ENCODE data around the gene RTP5.

RTP5 gene

DNA sequence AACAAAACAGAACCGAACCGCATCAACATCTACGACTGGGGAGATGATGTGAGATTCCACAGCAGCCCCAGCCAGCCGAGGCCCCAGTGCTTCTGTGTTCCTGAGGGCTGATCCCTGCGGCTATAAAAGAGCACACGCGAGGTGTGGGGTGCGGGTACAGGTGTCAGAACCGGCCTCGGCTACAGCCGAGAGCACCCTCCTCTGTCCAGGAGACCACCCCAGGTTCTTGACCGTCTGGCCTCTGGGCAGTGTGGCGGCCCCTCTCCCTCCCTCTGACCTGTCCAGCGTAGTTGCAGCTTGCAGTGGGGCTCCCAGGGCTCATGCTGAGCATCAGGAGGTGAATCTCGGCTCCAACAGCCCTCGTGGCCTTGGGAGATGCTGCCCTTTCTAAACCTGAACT is 23.7 kb downstream of the RTP5 start:
- H3K27ac ChIP-seq (ENCODE audit: low read length) = no peak overlapping the region
- H3K4me1 ChIP-seq (ENCODE audit: control insufficient read depth, insufficient read depth, low read length) = no peaks in the 10 kb centered on the region
- no peaks in the 10 kb centered on the region for H3K9me3 ChIP-seq (ENCODE audit: control insufficient read depth in 2 of 2, low read length in 2 of 2)
- H3K27me3 ChIP-seq (ENCODE audit: control insufficient read depth in 1 of 2, insufficient read depth in 2 of 2, low read length in 2 of 2) = no peaks in the 10 kb centered on the region
- H3K4me3 ChIP-seq (ENCODE audit: low read length in 2 of 2) = no peak overlapping the region
- no peaks in the 10 kb centered on the region for H3K36me3 ChIP-seq (ENCODE audit: control insufficient read depth in 2 of 2, insufficient read depth in 2 of 2, low read length in 2 of 2)
- H3K9ac ChIP-seq (ENCODE audit: low read length in 2 of 2) = no peak overlapping the region

DNA sequence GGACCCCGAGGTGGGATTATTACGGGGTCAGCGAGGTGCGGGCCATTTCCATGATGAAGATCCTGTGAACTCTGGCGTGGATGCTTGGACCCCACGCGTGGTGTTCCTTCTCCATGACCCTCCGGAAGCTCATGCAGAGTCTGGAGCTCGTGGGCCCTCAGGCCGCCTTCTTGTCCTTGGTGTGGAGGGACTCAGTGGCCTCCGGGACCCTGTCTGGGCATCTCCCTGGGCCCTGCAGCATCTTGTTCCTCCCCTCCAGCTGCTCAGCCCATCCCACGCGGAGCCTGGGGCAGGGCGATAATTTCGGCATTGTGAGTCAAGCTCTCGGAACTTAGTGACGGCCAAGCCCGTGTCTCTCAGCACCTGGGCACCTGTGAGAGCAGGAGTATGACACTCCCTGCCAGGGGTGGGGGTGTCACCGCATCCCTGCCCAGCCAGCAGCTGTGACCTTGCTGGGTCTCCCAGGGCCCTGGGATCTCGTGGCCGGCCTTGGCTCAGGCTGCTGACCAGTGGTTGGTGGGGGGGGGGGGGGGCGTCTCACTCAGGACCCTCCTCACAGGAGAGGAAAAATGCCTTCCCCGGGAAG is 24.6 kb downstream of the RTP5 start:
- Histone ChIP-seq H3K36me3 (ENCODE audit: control insufficient read depth in 2 of 2, insufficient read depth in 2 of 2, low read length in 2 of 2) (no peaks in the 10 kb centered on the region), H3K27ac (ENCODE audit: low read length) (no peak overlapping the region), H3K9me3 (ENCODE audit: control insufficient read depth in 2 of 2, low read length in 2 of 2) (no peaks in the 10 kb centered on the region), H3K9ac (ENCODE audit: low read length in 2 of 2) (no peak overlapping the region), H3K4me3 (ENCODE audit: low read length in 2 of 2) (no peak overlapping the region), H3K27me3 (ENCODE audit: control insufficient read depth in 1 of 2, insufficient read depth in 2 of 2, low read length in 2 of 2) (no peaks in the 10 kb centered on the region), H3K4me1 (ENCODE audit: control insufficient read depth, insufficient read depth, low read length) (peaks cover 5% of the 10 kb centered on the region)

DNA sequence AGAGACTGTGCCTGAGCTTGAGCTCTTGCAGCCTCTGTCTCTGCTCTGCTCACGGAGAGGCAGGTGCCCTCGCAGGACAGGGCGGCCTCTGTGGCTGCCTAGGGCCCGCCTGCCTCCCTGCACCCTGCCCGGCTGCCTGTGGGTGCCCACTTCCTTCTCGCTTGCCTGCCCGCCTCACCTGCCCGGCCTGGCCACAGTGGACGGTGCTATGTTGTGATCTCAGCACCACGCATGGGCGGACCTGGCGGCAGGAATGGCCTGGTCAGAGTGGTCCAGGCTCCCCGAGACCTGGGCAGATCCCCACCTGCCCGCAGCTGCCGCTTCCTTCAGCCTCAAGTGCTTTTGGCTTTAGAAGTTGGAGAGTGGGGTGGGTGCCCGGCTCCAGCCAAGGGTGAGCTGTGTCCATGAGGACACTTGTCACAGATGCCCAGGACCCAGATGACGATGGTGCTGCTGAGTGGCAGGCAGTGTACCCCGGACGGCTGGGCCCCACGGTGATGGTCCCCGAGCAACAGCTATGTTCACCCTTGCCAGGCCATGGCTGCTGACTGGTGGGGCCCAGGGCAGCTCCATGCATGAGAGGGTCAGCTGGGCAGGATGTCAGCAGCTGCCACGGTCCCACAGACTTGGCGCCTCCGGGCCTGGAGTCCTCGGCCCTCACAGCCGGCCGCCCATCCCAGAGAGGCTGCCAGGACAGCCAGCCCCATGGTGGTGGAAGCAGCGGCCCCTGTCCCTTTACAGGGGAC is 25.3 kb downstream of the RTP5 start:
- Histone ChIP-seq H3K4me3 (ENCODE audit: low read length in 2 of 2) (no peak overlapping the region), H3K36me3 (ENCODE audit: control insufficient read depth in 2 of 2, insufficient read depth in 2 of 2, low read length in 2 of 2) (no peaks in the 10 kb centered on the region), H3K9ac (ENCODE audit: low read length in 2 of 2) (no peak overlapping the region), H3K4me1 (ENCODE audit: control insufficient read depth, insufficient read depth, low read length) (peaks cover 5% of the 10 kb centered on the region), H3K27ac (ENCODE audit: low read length) (no peak overlapping the region), H3K9me3 (ENCODE audit: control insufficient read depth in 2 of 2, low read length in 2 of 2) (no peaks in the 10 kb centered on the region), H3K27me3 (ENCODE audit: control insufficient read depth in 1 of 2, insufficient read depth in 2 of 2, low read length in 2 of 2) (no peaks in the 10 kb centered on the region)

DNA sequence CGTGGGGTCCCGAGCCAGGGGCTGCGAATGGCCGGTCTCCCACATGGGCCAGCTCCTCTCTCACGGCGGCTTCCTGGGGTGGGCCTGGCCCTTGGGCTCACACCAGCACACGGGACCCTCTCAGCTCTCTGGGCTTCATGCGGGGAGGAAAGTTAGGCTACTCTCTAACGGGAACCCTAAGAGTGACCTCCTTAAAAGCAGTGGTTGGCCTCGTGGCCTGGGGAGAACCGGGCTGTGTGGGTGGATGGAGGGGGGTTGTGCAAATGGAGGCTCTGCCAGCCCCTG is 25.8 kb downstream of the RTP5 start:
- Histone ChIP-seq H3K4me1 (ENCODE audit: control insufficient read depth, insufficient read depth, low read length) (peaks cover 9% of the 10 kb centered on the region), H3K4me3 (ENCODE audit: low read length in 2 of 2) (no peak overlapping the region), H3K27ac (ENCODE audit: low read length) (no peak overlapping the region), H3K27me3 (ENCODE audit: control insufficient read depth in 1 of 2, insufficient read depth in 2 of 2, low read length in 2 of 2) (peaks cover 1 to 4% of the 10 kb centered on the region in 2 donors), H3K36me3 (ENCODE audit: control insufficient read depth in 2 of 2, insufficient read depth in 2 of 2, low read length in 2 of 2) (no peaks in the 10 kb centered on the region), H3K9me3 (ENCODE audit: control insufficient read depth in 2 of 2, low read length in 2 of 2) (no peaks in the 10 kb centered on the region), H3K9ac (ENCODE audit: low read length in 2 of 2) (no peak overlapping the region)

DNA sequence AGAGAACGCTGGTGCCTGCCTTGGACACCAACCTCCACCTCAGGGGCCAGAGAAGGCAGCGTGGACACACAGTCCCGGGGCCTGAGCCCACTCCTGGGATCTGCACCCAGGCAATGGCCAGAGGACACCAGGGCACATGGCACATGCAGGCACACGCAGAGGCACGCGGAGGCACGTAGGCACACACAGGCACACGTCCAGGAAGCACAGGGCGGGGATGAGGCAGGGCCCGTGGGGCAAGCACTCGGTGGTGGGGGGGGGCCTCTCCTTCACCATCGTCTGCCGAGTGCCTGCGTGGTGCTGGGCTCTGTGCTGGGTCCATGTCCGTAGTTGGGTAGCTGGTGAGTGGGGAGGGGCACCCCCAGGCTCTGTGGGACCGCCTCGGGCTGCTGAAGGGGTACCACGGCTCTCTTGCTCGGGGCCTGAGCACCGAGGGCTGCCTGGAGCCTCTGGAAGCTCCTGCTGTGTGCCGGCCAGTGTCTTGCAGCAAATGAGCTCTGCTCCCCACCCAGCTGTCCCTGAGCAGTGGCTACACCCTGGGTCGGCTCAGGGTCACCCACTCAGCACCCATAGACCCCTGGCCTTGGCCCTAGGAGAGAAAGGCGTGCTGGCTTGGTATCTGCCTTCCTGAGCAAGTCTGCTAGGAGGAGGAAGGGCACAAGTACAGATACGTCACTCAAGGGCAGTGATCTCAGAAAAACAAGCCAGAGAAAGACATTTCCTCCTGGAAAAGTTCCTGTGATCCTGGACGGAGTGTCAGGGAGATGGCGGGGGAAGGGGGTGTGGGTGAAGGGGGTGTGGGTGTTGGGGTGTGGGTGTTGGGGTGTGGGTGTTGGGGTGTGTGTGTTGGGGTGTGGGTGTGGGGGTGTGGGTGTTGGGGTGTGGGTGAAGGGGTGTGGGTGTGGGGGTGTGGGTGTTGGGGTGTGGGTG is 26.4 kb downstream of the RTP5 start:
- no peaks in the 10 kb centered on the region for H3K9me3 ChIP-seq (ENCODE audit: control insufficient read depth in 2 of 2, low read length in 2 of 2)
- no peaks in the 10 kb centered on the region for H3K36me3 ChIP-seq (ENCODE audit: control insufficient read depth in 2 of 2, insufficient read depth in 2 of 2, low read length in 2 of 2)
- H3K9ac ChIP-seq (ENCODE audit: low read length in 2 of 2) = no peak overlapping the region
- no peak overlapping the region for H3K27ac ChIP-seq (ENCODE audit: low read length)
- peaks cover 7 to 10% of the 10 kb centered on the region in 2 donors for H3K27me3 ChIP-seq (ENCODE audit: control insufficient read depth in 1 of 2, insufficient read depth in 2 of 2, low read length in 2 of 2)
- no peak overlapping the region for H3K4me3 ChIP-seq (ENCODE audit: low read length in 2 of 2)
- H3K4me1 ChIP-seq (ENCODE audit: control insufficient read depth, insufficient read depth, low read length) = peaks cover 9% of the 10 kb centered on the region

DNA sequence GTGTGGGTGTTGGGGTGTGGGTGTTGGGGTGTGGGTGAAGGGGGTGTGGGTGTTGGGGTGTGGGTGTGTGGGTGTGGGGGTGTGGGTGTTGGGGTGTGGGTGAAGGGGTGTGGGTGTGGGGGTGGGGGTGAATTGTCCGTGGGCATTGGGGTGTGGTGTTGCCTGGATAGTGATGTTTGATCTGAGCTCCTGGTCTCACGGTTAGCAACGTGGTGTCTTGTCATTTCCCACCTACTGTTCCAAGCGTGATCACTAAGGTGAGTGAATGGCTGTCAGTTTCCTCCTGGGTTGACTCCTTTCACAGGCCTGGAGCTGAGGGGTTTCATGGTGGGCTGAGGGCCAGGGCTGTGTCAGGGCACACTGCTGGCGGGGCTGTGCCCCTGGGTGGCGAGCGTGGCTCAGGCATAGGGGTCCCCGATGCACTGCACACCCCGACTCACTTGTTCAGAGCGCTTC is 27.2 kb downstream of the RTP5 start:
- Histone ChIP-seq H3K36me3 (ENCODE audit: control insufficient read depth in 2 of 2, insufficient read depth in 2 of 2, low read length in 2 of 2) (no peaks in the 10 kb centered on the region), H3K27ac (ENCODE audit: low read length) (no peak overlapping the region), H3K4me3 (ENCODE audit: low read length in 2 of 2) (no peak overlapping the region), H3K4me1 (ENCODE audit: control insufficient read depth, insufficient read depth, low read length) (peaks cover 14% of the 10 kb centered on the region), H3K9ac (ENCODE audit: low read length in 2 of 2) (no peak overlapping the region), H3K9me3 (ENCODE audit: control insufficient read depth in 2 of 2, low read length in 2 of 2) (no peaks in the 10 kb centered on the region), H3K27me3 (ENCODE audit: control insufficient read depth in 1 of 2, insufficient read depth in 2 of 2, low read length in 2 of 2) (peaks cover 10% of the 10 kb centered on the region in 2 donors)

DNA sequence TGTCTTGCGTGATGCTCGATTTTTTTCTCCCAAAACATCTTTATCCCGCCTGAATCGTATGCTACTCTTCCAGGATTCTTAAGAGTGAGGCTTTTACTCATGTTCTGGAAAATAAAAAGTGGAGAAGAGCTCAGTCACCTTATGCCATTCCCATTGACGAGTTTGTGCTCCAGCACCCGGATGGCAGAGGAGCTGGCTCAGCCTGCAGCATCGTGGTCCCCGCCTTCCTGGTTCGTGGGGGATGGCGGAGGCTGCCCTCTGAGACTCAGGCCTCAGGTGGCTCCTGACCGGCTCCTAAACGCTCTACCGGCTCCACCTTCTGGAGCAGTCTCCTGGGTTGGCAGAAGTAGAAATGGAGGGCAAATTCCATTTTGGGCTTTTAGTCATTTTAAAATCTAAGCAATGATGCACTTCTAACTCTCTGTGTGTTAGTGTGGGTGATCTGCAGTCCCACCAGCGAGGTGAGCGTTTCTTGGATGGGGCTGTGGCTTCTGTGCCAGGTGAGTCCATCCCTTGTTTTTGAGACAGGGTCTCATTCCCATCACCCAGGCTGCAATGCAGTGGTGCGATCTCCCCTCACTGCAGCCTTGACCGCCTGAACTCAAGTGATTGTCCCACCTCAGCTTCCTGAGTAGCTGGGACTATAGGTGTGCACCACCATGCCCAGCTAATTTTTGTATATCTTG is 27.8 kb downstream of the RTP5 start:
- Histone ChIP-seq H3K27me3 (ENCODE audit: control insufficient read depth in 1 of 2, insufficient read depth in 2 of 2, low read length in 2 of 2) (peaks cover 10 to 11% of the 10 kb centered on the region in 2 donors), H3K9ac (ENCODE audit: low read length in 2 of 2) (no peak overlapping the region), H3K27ac (ENCODE audit: low read length) (no peak overlapping the region), H3K36me3 (ENCODE audit: control insufficient read depth in 2 of 2, insufficient read depth in 2 of 2, low read length in 2 of 2) (no peaks in the 10 kb centered on the region), H3K9me3 (ENCODE audit: control insufficient read depth in 2 of 2, low read length in 2 of 2) (no peaks in the 10 kb centered on the region), H3K4me1 (ENCODE audit: control insufficient read depth, insufficient read depth, low read length) (peaks cover 17% of the 10 kb centered on the region), H3K4me3 (ENCODE audit: low read length in 2 of 2) (no peak overlapping the region)

DNA sequence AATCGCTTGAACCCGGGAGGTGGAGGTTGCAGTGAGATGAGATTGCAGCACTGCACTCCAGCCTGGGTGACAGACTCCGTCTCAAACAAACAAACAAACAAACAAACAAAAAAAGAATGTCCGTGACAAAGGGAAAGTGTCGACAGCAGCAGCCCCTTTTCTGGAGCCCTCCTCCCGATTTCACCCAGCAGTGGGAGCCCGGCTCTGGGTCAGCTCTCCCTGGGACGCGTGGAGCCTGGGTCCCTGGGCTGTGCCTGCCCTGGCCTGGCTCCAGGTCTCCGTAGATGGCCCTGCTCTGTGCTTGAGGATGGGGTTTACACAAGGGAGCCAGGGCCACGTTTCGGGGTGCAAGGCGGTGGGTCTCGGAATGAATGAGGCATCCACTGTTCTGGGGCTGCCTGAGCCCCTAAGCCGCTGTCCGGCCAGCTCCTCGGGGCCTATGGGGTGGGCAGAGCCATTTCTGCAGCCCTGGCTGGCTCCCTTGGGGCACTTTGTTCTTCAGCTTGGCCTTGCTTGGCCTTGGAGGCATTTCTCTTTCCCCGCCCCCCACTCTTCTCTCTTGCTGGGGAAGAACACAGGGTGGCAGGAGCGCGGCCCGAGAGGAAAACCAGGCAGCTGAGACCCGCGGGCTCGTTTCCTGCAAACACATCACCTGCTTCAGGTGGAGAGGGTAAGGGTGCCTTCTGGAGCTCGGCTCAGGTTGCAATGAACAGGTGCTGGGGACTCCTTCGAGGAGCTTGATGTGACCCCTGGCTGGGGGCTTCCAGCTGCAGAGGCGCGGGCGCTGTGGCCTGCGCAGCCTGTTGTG is 29.1 kb downstream of the RTP5 start:
- Histone ChIP-seq H3K36me3 (ENCODE audit: control insufficient read depth in 2 of 2, insufficient read depth in 2 of 2, low read length in 2 of 2) (no peaks in the 10 kb centered on the region), H3K9me3 (ENCODE audit: control insufficient read depth in 2 of 2, low read length in 2 of 2) (no peaks in the 10 kb centered on the region), H3K27ac (ENCODE audit: low read length) (no peak overlapping the region), H3K27me3 (ENCODE audit: control insufficient read depth in 1 of 2, insufficient read depth in 2 of 2, low read length in 2 of 2) (peaks cover 10 to 14% of the 10 kb centered on the region in 2 donors), H3K9ac (ENCODE audit: low read length in 2 of 2) (no peak overlapping the region), H3K4me3 (ENCODE audit: low read length in 2 of 2) (no peak overlapping the region), H3K4me1 (ENCODE audit: control insufficient read depth, insufficient read depth, low read length) (peaks cover 20% of the 10 kb centered on the region)

DNA sequence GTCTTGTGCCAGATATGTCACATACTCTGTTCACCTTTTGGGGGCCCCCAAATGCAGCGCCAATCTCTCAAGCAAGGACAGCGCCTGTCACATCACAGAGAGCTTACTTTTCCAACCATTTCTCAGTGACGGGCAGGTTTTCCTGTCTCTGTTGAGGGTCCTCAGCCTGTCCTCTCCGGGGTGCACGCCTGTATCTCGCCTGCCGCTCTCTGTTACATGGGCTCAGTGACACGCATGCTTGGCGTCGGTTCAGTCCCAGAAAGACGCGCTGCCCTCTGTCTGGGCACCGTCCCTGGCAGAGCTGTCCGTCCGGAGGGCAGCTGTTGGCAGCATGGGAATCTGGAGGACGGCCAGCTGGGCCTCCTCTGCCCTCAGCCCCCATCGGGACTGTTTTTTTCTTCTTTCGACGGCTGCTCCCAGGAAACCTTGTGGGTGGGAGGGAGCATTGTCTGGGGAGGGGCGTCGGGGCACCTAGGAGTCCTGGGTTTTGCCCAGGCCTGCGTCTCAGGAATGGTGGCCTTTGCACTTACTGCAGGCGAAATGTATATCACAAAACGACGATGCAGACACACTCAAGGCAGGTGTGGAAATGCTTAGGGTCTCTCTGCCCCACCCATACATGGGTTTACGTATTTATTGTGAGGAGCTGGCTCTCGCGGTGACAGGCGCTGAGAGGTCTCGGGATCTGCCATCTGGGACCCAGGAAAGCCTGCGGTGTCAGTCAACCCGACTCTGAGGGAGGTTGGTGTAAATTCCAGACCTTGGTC is 30.9 kb downstream of the RTP5 start:
- Histone ChIP-seq H3K27me3 (ENCODE audit: control insufficient read depth in 1 of 2, insufficient read depth in 2 of 2, low read length in 2 of 2) (peaks cover 10 to 14% of the 10 kb centered on the region in 2 donors), H3K9ac (ENCODE audit: low read length in 2 of 2) (no peak overlapping the region), H3K4me3 (ENCODE audit: low read length in 2 of 2) (no peak overlapping the region), H3K36me3 (ENCODE audit: control insufficient read depth in 2 of 2, insufficient read depth in 2 of 2, low read length in 2 of 2) (no peaks in the 10 kb centered on the region), H3K4me1 (ENCODE audit: control insufficient read depth, insufficient read depth, low read length) (peaks cover 20% of the 10 kb centered on the region), H3K27ac (ENCODE audit: low read length) (no peak overlapping the region), H3K9me3 (ENCODE audit: control insufficient read depth in 2 of 2, low read length in 2 of 2) (no peaks in the 10 kb centered on the region)
